Measurements from ENCODE around the gene UVSSA. TPM values are rescaled to one million over a fixed set of nuclear protein-coding genes. Genes with fewer than 3 reads are reported as not detected.

UVSSA gene
- total and polyA plus RNA-seq, 8 donors = 12.8 to 36.6 (median 18.8) TPM

GRCh38 chr4:1375761-1376322 is 28.8 kb downstream of the UVSSA start:
- no peak overlapping the region for H3K4me3 ChIP-seq
- no peak for TF ChIP-seq CTCF (IDR thresholded peaks at IDR 0.05)
- peak in 1 of 4 donors; percentile 70 for DNase-seq
- H3K36me3 ChIP-seq = peaks cover 0 to 60% of the 10 kb centered on the region in 2 donors
- no peaks in the 10 kb centered on the region for H3K9me3 ChIP-seq
- H3K4me1 ChIP-seq = no peaks in the 10 kb centered on the region
- no peaks in the 10 kb centered on the region for H3K27me3 ChIP-seq
- intact Hi-C loops (cut with DNase I) = no loop called here
- ATAC-seq = no peak
- no peak overlapping the region for H3K27ac ChIP-seq

- H3K4me3 ChIP-seq = no peak overlapping the region
- no peaks in the 10 kb centered on the region for H3K9me3 ChIP-seq
- intact Hi-C loops (cut with DNase I) = no loop called here
- H3K36me3 ChIP-seq = peaks cover 0 to 59% of the 10 kb centered on the region in 2 donors
- no peak overlapping the region for H3K27ac ChIP-seq
- ATAC-seq (no peak), DNase-seq (peak in 1 of 4 donors; percentile 61)
- TF ChIP-seq CTCF (IDR thresholded peaks at IDR 0.05) = no peak
- H3K27me3 ChIP-seq = no peaks in the 10 kb centered on the region
- no peaks in the 10 kb centered on the region for H3K4me1 ChIP-seq
These were observed 29.4 kb downstream of the UVSSA start for GRCh38 chr4:1376391-1376840.

- no peak for TF ChIP-seq CTCF (IDR thresholded peaks at IDR 0.05)
- Histone ChIP-seq H3K4me3 (no peak overlapping the region), H3K4me1 (no peaks in the 10 kb centered on the region), H3K9me3 (no peaks in the 10 kb centered on the region), H3K36me3 (peaks cover 0 to 59% of the 10 kb centered on the region in 2 donors), H3K27me3 (no peaks in the 10 kb centered on the region), H3K27ac (no peak overlapping the region)
- intact Hi-C loops (cut with DNase I) = no loop called here
- DNase-seq (peak in 1 of 4 donors; percentile 54), ATAC-seq (no peak)
These were observed 30.0 kb downstream of the UVSSA start for GRCh38 chr4:1376841-1377605.

- TF ChIP-seq CTCF (IDR thresholded peaks at IDR 0.05) = no peak
- DNase-seq = peak in 1 of 4 donors; percentile 64
- no peak overlapping the region for H3K4me3 ChIP-seq
- H3K27me3 ChIP-seq = no peaks in the 10 kb centered on the region
- no peaks in the 10 kb centered on the region for H3K9me3 ChIP-seq
- intact Hi-C loops (cut with DNase I) = no loop called here
- H3K36me3 ChIP-seq = peaks cover 0 to 61% of the 10 kb centered on the region in 2 donors
- no peak overlapping the region for H3K27ac ChIP-seq
- ATAC-seq = no peak
- no peaks in the 10 kb centered on the region for H3K4me1 ChIP-seq
These were observed 30.7 kb downstream of the UVSSA start for GRCh38 chr4:1377606-1378261.

Data from left lung (tissue), 10 donors.